ENCODE measurements around the gene HES2.

DNA sequence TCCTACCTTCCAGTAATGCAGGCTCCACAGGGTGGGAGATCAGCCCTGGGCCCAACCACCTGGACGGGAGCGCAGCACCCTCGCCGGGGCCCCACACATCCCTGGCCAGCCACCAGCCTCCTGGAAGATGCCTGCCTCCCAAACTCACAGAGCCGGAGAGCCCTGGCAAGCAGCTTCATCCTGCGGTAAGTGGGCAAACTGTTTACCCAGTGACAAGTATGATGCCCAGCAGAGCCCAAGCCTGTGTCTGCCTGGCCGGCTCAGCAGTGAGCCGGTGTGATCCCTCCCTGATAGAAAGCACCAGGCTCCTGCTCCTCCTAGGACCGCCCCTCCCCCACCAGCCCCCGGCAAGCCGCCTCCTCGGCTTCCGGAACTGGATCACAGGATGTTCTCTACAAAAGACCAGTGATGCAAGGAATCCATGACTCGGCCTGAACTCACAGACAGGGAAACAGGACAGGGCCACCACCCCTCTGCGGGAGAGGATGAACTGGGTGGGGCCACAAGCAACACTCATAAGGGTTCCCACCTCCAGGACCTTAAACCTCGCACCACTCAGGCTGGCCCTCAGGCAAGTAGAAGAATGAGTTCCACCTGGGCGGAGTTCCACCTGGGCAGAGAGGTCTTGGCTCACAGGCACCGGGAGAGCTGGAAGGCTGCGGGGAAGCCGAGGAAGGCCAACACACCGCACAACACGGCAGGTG is 34.1 kb downstream of the HES2 start:
- TF ChIP-seq, protein P1, sequence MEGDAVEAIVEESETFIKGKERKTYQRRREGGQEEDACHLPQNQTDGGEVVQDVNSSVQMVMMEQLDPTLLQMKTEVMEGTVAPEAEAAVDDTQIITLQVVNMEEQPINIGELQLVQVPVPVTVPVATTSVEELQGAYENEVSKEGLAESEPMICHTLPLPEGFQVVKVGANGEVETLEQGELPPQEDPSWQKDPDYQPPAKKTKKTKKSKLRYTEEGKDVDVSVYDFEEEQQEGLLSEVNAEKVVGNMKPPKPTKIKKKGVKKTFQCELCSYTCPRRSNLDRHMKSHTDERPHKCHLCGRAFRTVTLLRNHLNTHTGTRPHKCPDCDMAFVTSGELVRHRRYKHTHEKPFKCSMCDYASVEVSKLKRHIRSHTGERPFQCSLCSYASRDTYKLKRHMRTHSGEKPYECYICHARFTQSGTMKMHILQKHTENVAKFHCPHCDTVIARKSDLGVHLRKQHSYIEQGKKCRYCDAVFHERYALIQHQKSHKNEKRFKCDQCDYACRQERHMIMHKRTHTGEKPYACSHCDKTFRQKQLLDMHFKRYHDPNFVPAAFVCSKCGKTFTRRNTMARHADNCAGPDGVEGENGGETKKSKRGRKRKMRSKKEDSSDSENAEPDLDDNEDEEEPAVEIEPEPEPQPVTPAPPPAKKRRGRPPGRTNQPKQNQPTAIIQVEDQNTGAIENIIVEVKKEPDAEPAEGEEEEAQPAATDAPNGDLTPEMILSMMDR (IDR thresholded peaks at IDR 0.05) = no peak
- TF ChIP-seq POLR2A (IDR thresholded peaks at IDR 0.05) = no peak

Data from gastroesophageal sphincter (tissue), 3 donors.